ENCODE results near the gene KRT82. TPM values are rescaled to one million over a fixed set of nuclear protein-coding genes. Genes with fewer than 3 reads are reported as not detected.
"Not testable (repeated sequence)": the region's sequence is repeated elsewhere in the genome, so short reads cannot be mapped to it uniquely, and the experiment has no call there.

The KRT82 gene
- total RNA-seq, 2 donors from 2014 or later, result not detected

DNA sequence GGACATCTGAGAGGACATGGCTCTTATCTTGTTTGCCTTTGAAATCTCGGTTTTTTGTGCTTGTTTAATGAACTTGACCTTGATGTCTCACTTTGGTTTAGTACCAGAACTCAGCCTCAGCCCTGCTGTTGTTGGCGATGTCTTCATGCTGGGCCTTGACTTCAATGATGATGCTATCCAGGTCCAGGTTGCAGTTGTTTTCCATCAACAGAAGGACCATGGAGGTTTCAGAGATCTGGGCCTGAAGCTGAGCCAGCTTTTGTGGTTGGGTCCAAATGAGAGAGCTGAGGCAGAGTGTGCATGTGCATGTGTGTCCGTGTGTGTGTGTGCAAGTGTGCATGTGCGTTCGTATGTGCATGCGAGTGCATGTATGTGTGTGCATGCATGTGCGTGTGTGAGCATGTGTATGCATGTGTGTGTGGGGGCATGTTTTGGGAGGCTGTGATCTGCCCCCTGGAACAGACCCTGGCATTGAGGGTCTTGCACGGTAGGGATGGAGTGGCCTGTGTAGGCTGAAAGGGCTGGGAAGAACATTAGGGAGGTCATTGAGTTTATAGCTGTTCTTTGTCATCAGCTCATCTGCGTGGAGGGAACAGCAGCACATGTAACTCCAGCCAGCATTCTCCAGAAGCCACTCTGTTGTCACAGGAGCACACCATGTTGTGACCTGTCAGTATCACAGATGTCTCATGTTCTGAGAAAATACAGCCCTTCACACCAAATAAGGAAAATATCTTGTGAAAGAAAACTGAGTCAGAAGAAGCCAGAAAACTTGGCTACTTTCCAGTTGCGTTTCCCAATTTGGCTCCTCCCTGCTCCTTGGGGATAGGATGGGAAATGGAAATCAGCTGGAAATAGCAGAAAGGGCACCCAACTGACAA, 10.0 kb upstream of the KRT82 start:
- intact Hi-C loops (cut with DNase I), result no loop called here
- DNase-seq (ENCODE audit: low spot score), result no peak

DNA sequence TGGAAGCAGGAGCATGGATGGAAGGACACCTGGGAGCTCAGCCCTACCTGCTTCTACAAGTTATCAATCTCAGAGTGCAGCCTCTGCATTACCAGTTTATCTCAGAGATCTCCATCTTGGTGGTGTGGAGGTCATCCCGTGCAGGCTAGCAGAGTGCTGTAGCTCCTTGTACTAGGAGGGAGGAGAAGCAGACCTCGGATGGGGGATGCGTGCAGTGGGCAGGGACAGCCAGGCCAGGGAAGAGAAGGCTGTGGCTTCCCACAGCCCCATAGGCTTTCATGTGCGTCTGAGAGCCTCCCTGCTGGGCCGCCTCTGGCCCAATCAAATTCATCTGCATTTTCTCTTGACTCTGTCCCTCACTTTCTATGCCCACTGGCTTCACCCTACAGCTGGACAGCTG, 8.8 kb upstream of the KRT82 start:
- intact Hi-C loops (cut with DNase I), result no loop called here
- DNase-seq (ENCODE audit: low spot score), result no peak

DNA sequence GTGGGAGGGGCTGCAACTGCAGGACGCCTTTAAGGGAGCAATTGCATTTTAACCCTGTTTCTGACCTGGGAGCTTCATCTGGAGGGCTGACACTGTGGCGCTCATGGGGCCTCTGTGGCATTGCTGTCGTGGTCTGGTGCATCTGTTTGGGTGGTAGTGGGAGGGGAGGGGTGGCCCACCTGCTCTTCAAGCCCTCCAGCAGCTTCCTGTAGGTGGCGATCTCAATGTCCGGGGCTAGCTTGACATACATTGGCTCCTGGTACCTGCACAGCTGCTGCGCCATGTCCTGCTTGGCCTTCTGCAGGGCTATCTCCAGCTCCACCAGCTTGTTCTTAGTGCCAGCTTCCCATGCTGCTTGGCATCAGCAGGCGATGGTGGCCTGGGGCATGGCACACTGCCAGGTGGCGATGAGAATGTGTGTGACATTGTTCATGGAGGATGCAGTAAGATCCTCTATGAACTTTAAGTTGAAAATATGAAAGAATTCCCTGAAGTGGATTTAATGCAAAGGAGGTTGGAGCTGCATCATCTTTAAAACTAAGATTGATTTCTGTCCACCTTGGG, 7.7 kb upstream of the KRT82 start:
- DNase-seq (ENCODE audit: low spot score), result no peak
- intact Hi-C loops (cut with DNase I), result no loop called here

DNA sequence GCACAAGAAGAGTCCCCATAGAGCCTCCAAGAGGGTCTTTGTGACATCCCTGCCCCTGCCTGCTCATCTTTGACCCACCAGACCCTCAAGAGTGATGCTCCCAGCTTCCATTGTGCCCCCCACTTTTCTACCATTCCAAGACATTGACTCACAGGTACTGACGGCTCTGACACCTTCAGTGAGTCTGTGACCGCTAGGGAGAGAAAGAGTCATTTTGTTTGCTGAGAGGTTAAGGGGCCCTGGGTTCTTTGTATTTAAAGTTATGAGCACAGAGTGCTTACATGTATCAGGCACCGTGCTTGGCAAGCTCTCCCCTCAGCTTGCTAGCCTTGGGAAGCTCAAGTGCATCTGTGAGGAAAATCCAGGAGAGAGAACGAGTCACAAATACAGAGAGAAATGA, 7.1 kb upstream of the KRT82 start:
- no peak for DNase-seq (ENCODE audit: low spot score)
- intact Hi-C loops (cut with DNase I), result no loop called here

DNA sequence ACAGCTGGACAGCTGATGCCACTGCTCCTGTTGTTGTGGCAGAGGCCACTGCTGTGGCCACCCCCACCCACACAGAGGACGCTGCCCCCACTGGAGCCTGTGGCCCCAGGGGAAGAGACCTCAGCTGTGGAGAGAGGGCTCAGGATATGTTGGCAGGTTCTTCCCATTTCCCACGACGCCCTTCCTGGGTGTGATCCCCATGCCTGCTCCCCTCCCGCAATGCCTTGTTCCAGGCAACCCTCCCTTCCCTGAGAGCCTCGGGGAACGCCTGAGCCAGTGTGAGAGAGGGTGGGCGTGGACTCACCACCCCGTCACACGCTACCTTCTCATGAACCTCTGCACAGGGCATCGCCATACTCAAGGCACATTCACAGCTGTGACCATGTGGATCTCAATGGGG, 5.7 kb upstream of the KRT82 start:
- DNase-seq (ENCODE audit: low spot score), result no peak
- intact Hi-C loops (cut with DNase I), result no loop called here

DNA sequence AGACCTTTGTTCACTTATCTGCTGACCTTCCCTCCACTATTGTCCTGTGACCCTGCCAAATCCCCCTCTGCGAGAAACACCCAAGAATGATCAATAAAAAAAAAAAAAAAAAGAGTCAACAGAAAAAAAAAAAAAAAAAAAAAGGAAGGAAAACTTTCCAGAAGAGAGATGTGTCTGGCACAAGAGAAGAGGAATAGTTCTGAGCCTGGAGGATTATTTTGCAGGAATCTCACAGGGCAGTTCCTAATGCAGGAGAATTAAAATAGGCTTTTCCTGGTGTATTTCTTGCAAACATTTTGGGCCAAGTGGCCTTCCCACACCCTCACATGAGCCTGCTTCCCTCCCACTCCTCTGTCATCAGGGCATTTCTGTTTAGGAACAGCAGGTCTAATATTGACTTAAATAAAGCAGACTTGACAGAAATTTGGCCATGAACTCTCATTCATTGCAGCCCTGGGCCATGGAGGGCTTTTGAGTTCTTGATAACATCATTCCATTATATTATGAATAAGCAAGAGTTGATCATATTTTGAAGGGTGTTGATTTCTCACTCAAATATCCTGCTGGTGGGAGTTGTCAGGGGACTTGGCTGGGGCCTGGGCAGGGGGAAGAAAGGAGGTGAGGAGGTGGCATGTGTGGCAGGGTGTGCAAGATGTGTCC, 4.6 kb upstream of the KRT82 start:
- DNase-seq (ENCODE audit: low spot score); intact Hi-C loops (cut with DNase I): not testable (repeated sequence)

DNA sequence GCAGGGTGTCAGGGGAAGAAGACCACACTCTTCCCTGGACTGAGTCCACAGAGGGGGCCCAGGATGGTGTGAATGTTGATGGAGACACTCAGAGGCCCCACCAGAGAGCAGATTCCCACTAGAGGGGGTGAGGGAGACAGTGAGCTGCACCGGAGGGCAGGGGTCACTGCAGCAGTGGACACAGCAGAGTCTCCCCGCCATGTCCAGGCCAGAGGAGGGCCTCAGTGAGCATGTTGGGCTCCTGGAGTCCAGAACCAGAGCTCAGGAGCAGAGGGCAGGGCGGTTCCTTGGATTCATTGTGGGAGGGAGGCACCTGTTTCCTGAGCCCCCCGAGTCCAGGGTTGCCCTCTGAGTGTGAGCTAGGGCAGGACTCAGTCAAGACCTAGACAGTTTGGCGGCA, 1.8 kb upstream of the KRT82 start:
- intact Hi-C loops (cut with DNase I), result no loop called here
- DNase-seq (ENCODE audit: low spot score), result peak; percentile 46

DNA sequence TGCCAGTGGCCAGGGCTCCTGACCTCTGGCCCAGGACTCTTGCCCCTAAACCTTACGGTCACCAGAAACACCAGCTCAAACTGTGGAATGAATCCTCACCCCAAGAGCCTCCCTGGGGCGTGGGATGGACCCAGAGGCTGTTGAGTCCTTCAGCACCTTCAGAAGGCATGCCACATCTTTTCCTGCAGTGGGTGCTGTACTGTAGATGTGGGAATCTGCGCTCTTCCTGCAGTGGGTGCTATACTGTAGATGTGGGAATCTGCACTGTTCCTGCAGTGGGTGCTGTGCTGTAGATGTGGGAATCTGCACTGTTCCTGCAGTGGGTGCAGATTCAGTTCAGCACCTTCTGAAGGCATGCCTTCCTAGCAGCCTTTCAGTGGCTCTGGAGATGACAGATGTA, 1.2 kb downstream of the KRT82 start:
- no peak for DNase-seq (ENCODE audit: low spot score)
- intact Hi-C loops (cut with DNase I), result no loop called here

DNA sequence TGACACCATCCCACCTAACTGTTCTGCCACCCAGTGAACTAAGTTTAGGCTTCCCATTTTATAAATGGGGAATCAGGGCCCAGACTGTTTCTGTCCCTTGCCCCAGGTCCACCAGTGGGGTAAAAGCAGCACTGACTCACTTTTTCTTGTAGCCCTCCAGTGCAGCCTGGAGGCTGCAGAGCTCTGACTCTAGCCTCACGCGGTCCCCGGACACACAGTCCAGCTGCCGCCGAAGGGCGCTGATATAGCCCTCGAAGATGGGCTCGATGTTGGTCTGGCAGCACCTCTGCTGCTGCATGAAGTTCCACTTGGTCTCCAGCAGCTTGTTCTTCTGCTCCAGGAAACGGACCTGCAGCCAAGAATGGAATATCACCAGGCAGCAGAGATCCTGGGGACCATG, 2.6 kb downstream of the KRT82 start:
- no peak for DNase-seq (ENCODE audit: low spot score)
- intact Hi-C loops (cut with DNase I), result no loop called here

DNA sequence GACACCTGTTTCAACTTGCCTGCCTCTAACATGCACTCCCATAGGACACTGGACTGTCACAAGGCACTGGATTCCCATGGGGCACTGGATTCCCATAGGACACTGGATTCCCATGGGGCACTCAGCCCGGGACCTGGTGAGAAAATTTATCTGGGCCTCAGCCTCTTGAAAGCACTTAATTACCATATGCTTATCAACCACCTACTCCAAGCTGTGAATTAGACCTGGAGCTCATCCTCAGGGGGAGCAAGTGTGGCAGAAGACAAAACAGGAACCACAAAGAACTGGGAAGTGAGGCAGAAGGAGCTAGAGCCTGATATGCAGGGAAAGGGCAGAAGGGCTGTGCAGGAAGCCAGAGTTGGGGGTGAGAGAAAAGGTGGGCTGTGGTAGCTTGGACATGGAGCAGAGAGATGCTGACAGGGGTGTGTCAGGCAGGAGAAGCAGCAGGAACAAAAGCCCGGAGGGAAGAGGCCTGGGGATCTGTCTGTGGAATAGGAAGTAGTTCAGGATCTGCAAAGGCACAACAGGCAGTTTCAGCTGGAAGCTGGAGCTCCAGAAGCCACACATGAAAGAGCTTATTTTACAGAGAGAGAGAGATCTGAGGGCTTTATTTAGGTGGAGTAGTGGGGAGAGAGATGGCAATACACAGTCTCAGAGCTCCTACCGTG, 3.1 kb downstream of the KRT82 start:
- intact Hi-C loops (cut with DNase I), result no loop called here
- no peak for DNase-seq (ENCODE audit: low spot score)

DNA sequence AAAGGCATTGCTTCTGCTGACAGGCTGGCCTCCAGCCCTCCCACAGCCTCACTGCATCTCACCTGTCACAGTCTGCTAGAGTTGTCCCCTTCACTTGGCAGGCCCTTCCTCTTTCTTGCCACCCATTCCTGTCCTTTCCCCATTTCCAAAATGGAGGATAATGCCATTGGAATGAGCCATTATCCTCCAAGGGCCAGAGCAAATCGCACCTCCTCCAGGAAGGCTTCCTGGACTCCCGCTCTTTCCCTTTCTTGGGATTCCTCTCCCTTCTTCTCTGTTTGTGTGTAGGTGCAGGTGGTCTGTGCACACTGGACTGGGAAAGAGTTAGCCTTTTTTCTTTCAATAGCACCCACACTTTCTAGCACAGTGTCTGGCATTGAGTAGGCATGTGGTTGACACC, 3.8 kb downstream of the KRT82 start:
- intact Hi-C loops (cut with DNase I), result no loop called here
- DNase-seq (ENCODE audit: low spot score), result no peak

DNA sequence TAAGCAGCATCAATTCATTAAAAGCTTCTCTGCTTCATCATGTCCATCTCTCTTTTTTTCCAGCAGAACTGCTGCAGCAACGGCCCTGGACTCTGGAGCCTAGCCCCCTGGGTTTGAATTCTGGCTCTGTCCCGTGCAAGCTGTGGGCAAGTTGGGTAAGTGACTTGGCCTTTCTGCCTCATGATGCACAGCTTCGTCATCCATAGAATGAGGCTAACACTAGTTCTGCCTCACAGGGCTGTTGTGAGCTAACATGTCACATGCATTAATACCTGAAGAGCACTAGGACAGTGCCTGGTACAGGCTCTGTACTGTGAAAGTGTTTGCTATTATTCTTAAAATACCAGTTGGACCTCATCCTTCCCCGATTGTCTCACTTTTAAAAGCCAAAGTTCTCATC, 4.2 kb downstream of the KRT82 start:
- intact Hi-C loops (cut with DNase I), result no loop called here
- DNase-seq (ENCODE audit: low spot score), result no peak

DNA sequence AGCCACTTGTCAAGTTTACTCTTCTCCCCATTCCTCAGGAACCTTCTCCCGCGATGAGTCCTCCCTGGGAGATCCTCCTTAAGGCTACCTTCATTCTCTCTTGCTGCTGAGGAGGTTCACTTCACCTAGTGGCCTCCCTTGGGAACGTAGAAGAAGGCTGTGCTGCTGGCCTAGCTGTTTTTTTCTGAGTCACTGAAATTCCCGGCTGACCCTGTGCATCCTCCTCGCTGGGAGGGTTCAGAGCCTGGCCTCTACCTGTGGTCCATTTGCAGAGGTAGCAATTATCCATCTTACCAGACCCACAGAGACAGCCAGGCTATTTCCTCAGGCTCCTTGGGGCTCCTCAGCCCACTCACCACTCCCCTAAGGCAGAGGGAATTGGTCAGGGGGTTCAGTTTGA, 4.6 kb downstream of the KRT82 start:
- intact Hi-C loops (cut with DNase I), result no loop called here
- DNase-seq (ENCODE audit: low spot score), result no peak

DNA sequence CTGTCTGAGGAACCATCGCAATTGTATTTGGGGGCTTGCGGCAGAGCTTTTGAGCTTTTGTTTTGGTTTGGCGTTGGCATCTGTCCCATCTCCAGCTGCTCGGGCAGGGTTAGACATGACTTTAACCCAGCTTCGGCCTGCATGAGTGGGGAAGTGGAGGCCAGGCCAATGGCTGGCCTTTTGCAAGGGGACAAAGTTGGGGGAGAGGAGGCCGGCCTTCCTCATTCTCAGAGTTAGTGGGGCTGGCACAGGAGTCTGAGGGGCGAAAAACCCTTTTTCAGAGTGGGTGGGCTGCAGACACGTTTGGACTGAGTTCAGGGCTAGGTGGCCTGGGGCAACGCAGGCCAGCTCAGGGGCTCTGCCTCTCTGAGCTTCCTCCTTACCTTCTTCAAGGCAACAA, 5.2 kb downstream of the KRT82 start:
- no peak for DNase-seq (ENCODE audit: low spot score)
- intact Hi-C loops (cut with DNase I), result no loop called here

DNA sequence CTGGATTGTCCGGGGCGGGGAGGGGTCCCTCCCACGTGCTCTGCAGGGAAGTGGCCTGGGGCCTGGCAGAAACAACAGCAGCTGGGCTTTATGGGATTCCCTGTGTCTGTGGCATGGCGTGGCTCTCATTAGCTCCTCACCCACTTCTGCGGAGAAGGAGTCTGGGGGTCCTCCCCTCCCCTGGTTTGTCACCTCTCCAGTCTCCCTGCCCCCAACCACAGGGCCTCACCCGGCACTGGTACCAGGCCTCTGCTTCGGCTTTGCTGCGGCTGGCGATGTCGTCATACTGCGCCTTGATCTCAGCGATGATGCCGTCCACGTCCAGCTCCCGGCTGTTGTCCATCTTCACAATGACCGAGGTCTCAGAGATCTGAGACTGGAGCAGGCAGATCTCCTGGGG, 6.4 kb downstream of the KRT82 start:
- no peak for DNase-seq (ENCODE audit: low spot score)
- intact Hi-C loops (cut with DNase I), result no loop called here

DNA sequence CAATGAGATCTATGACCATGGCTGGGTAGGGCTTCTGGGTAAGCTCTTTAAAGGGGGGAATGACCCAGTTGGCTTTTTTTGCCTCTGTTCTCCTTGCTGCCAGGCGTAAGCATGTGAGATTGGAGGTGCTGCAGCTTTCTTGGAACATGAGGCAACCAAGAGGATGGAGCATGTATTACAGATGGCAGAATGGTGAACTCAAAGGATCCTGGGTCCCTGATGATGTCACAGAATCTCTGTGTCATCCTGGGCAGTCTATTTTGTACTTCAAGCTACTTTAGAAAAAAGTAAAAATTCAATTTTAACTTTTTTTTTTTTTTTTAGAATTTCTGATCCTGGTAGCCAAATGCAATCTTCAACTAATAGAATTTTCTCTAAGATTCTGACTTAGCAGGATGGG, 8.0 kb downstream of the KRT82 start:
- intact Hi-C loops (cut with DNase I), result no loop called here
- no peak for DNase-seq (ENCODE audit: low spot score)

DNA sequence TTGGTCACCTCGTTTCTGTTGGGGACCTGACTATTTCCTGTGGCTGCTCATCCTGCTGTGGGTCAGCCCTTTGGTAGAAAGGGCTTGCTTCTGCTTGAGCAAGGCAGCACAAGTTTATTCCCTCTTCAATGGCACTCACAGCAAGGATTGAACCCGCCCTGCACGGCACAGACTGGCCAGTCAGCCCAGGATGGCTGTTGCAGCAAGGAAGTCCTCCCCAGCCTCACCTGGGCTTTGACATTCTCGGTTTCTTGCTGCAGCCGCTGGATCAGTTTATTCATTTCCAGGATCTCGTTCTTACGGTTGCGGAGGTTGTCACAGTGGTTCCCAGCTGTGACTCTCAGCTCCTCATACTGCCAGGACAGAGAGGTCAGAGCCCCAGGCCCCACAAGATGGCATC, 9.5 kb downstream of the KRT82 start:
- intact Hi-C loops (cut with DNase I), result no loop called here

DNA sequence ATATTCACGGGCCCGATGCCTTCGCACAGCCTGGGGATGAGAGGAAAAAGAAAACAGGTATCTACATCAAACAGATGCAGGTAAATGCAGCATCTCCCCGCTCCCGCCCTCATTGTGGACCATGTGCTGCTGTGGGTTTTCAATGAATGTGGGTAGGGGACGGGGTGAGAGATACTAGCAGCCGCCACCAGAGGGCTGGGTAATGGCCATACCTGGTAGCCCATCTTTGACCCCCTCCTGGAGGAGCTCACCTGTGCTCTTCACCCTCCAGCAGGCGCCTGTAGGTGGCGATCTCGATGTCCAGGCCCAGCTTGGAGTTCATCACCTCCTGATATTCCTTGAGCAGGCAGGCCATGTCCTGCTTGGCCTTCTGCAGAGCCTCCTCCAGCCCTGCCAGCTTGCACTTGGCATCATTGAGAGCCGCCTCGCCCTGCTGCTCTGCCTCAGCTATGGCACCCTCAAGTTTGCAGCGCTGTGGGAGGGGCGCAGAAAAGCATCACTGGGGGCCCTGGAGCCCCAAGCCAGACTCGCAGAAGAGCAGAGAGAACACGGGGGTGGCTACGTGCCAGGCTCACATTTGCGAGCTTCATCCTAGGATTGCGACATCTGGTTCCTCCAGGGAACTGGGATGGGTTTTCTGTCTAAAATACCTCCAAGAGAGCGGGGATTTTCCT, 10.2 kb downstream of the KRT82 start:
- peak; percentile 80 for DNase-seq (ENCODE audit: low spot score)
- intact Hi-C loops (cut with DNase I), result no loop called here

More for the DNA sequence above, 9.5 kb downstream of the KRT82 start:
- DNase-seq (ENCODE audit: low spot score), result peak; percentile 44

DNA sequence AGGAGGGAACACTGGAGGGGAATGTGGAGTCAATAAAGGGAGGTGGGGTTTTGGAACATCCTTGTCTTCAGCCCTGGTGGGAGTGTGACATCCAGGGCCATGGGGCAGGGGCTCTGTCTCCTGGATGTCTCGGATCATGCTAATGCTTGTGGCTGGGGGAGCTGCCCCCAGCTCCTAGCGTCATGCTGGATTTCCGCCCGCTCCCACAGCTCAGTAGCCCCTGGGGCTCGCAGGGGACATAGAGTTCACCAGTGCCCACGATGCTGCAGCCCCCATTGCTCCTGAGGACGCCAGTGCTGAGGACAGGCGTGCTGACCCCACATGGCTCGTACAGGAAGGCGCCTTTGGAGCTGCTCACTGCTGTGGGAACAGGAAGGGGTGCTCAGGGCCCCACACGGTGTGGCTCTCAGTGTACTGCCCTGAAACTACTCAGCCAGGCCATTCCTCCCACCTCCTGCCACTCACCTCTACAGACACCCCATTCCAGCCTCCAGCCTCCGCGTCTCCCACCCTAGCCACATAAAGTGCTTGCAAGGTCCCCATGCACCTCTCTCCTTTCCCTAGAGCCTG, 11.2 kb downstream of the KRT82 start:
- DNase-seq (ENCODE audit: low spot score), result no peak
- intact Hi-C loops (cut with DNase I), result no loop called here

All from posterior vena cava (tissue), 2 donors.